Stomach (tissue), 9 donors: ENCODE data around the gene GOLIM4. TPM values are rescaled to one million over a fixed set of nuclear protein-coding genes. Genes with fewer than 3 reads are reported as not detected.

Experiments
- DNase-seq, 2 donors: peaks; one replicate each; pipeline versions ENCODE4 v3.0.0 to v3.0.0-alpha.2; 2013 to 2019
- H3K27ac ChIP-seq, 5 donors: fragments of 200-600 bp in 4 of 5; sonication (generic) in 4 of 5; one replicate each; pipeline ENCODE4 v1.5.1; 2013 to 2019; ENCODE audit warnings: mild to moderate bottlenecking in 1 of 5, moderate library complexity in 1 of 5
- H3K27me3 ChIP-seq, 3 donors: fragments of 200-600 bp; sonication (generic); one replicate each; pipeline ENCODE4 v1.5.1; 2017 to 2019; ENCODE audit warnings: mixed run types in 1 of 3
- H3K36me3 ChIP-seq, 4 donors: fragments of 200-600 bp; sonication (generic); 1 replicate in 3 of 4; 2 replicates in 1 of 4; pipeline ENCODE4 v1.5.1; 2016 to 2019
- H3K4me1 ChIP-seq, 4 donors: fragments of 200-600 bp; sonication (generic); one replicate each; pipeline ENCODE4 v1.5.1; 2016 to 2019
- H3K4me3 ChIP-seq, 4 donors: fragments of 200-600 bp; sonication (generic) in 3 of 4; one replicate each; pipeline ENCODE4 v1.5.1; 2016 to 2019; ENCODE audit warnings: mild to moderate bottlenecking in 1 of 4
- H3K9me3 ChIP-seq, 4 donors: fragments of 200-600 bp; sonication (generic); one replicate each; pipeline ENCODE4 v1.5.1; 2016 to 2019
- EP300 ChIP-seq: sonication (generic); formaldehyde crosslinking; IDR thresholded peaks from one replicate; pipeline ENCODE4 v1.6.1; 2017; ENCODE audit warnings: antibody characterized with exemption
- POLR2A ChIP-seq, 4 donors: fragments of 450-650 bp; IDR thresholded peaks; one replicate each; pipeline ENCODE4 v1.6.1; 2016; ENCODE audit warnings: antibody characterized with exemption in 4 of 4, control low read depth in 2 of 4, mild to moderate bottlenecking in 1 of 4, moderate library complexity in 1 of 4
- POLR2AphosphoS5 ChIP-seq, 3 donors: sonication (generic); formaldehyde crosslinking; IDR thresholded peaks; one replicate each; pipeline ENCODE4 v1.6.1; 2016; ENCODE audit warnings: antibody characterized with exemption in 3 of 3
- WGBS, 5 donors: extraction: QIAGEN DNeasy Blood & Tissue Kit in 3 of 5; methylation state at CpG; one replicate each; pipeline versions ENCODE4 v1.1.5 to v1.1.7; 2013 to 2018; 5-methylcytosine and 5-hydroxymethylcytosine counted together
- intact Hi-C: fragments of 100-400 bp; cut with DNase I; formaldehyde crosslinking; loops from one replicate; pipeline ENCODE4 v1.15.1; 2023; ENCODE audit warnings: low total_unique reads
- polyA plus RNA-seq, 3 donors: library from polyadenylated mRNA; stranded (reverse); fragments of 200-250 nt; gene quantifications; one replicate each; pipeline ENCODE4 v1.2.3, GENCODE V29; 2013
- total RNA-seq, 5 donors: library from RNA; depleted of rRNA; stranded (reverse); fragments of >200 nt; gene quantifications; one replicate each; pipeline versions ENCODE4 v1.1.0 to v1.2.3, GENCODE V29; 2014 to 2016
- TF ChIP-seq, protein P1 (sequence below), 7 experiments: fragments of 450-650 bp in 4 of 7; fragments of 200-600 bp in 3 of 7; sonication (generic) in 3 of 7; IDR thresholded peaks; one replicate each; pipeline ENCODE4 v1.5.1; 2016 to 2019; ENCODE audit warnings: antibody characterized with exemption in 7 of 7, control low read depth in 2 of 7, mild to moderate bottlenecking in 1 of 7
- donor health status: healthy with polysubstance abuse.
- donor health status: Bipolar disorder and iron deficiency.
- donor health status: healthy.

GOLIM4 gene
- total and polyA plus RNA-seq, 8 donors, result 7.6 to 102 (median 25.0) TPM

DNA sequence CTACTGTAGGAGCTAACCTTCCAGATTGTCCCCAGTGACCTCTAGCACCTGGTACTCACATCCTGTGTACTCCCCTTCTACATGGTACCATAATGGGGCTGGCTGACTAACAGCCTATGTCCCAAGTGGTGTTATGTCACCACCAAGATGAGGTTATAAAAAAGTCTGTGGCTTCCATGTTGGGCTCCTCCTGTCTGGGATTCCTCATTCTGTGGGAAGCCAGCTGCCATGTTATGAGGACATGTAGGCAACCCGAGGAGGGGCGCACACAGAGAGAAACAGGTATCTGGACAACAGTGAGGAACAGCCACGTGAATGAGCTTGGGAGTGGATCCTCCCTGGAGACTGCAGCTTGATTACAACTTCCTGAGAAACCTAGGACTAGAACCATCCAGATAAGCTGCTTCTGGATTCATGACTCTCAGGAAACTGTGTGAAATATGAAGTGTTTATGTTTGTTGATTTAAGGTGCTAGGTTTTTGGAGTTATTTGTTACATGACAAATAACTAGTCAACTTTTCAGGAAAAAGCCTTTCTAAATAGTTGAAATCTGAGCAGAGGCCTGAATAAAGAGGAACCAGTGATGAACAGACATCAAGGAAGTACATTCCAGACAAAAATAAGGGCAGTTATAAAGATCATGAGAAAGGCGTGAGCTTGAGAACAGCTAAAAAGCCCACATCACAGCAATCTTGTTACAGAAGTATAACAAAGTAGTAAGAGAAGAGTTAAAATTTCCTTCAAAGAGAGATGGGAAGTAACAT lies 21.7 kb downstream of the GOLIM4 start:
- WGBS, 5 donors, result 74 to 90% (median 89%) methylated on average over 4 of the region's 4 CpGs
- no peak overlapping the region for H3K4me3 ChIP-seq
- no peaks in the 10 kb centered on the region for H3K9me3 ChIP-seq
- DNase-seq, result no peak
- H3K27ac ChIP-seq, result no peak overlapping the region
- H3K27me3 ChIP-seq, result no peaks in the 10 kb centered on the region
- H3K4me1 ChIP-seq, result peaks cover 0 to 34% (median 8%) of the 10 kb centered on the region in 4 donors
- no peaks in the 10 kb centered on the region for H3K36me3 ChIP-seq
- intact Hi-C loops, result no loop called here
- TF ChIP-seq POLR2AphosphoS5 (IDR thresholded peaks at IDR 0.05), result no peak
- no peak for TF ChIP-seq POLR2A (IDR thresholded peaks at IDR 0.05)
- TF ChIP-seq EP300, result no peak
- TF ChIP-seq, protein P1, sequence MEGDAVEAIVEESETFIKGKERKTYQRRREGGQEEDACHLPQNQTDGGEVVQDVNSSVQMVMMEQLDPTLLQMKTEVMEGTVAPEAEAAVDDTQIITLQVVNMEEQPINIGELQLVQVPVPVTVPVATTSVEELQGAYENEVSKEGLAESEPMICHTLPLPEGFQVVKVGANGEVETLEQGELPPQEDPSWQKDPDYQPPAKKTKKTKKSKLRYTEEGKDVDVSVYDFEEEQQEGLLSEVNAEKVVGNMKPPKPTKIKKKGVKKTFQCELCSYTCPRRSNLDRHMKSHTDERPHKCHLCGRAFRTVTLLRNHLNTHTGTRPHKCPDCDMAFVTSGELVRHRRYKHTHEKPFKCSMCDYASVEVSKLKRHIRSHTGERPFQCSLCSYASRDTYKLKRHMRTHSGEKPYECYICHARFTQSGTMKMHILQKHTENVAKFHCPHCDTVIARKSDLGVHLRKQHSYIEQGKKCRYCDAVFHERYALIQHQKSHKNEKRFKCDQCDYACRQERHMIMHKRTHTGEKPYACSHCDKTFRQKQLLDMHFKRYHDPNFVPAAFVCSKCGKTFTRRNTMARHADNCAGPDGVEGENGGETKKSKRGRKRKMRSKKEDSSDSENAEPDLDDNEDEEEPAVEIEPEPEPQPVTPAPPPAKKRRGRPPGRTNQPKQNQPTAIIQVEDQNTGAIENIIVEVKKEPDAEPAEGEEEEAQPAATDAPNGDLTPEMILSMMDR (IDR thresholded peaks at IDR 0.05), result no peak

GRCh38 chr3:168072323-168072650 lies 23.4 kb downstream of the GOLIM4 start:
- TF ChIP-seq, protein P1 (IDR thresholded peaks at IDR 0.05), result no peak
- TF ChIP-seq POLR2AphosphoS5 (IDR thresholded peaks at IDR 0.05) (no peak), EP300 (no peak), POLR2A (IDR thresholded peaks at IDR 0.05) (no peak)
- Histone ChIP-seq H3K4me3 (no peak overlapping the region), H3K27ac (no peak overlapping the region), H3K36me3 (no peaks in the 10 kb centered on the region), H3K9me3 (no peaks in the 10 kb centered on the region), H3K4me1 (peaks cover 0 to 25% (median 8%) of the 10 kb centered on the region in 4 donors), H3K27me3 (no peaks in the 10 kb centered on the region)
- no peak for DNase-seq
- intact Hi-C loops, result no loop called here

- intact Hi-C loops, result no loop called here
- 80 to 92% (median 82%) methylated on average over 8 of the region's 8 CpGs for WGBS, 5 donors
- H3K27ac ChIP-seq, result no peak overlapping the region
- DNase-seq, result no peak
- peaks cover 4 to 30% (median 8%) of the 10 kb centered on the region in 4 donors for H3K4me1 ChIP-seq
- H3K27me3 ChIP-seq, result no peaks in the 10 kb centered on the region
- no peak for TF ChIP-seq EP300
- no peak for TF ChIP-seq POLR2AphosphoS5 (IDR thresholded peaks at IDR 0.05)
- TF ChIP-seq, protein P1 (IDR thresholded peaks at IDR 0.05), result no peak
- no peak for TF ChIP-seq POLR2A (IDR thresholded peaks at IDR 0.05)
- no peaks in the 10 kb centered on the region for H3K9me3 ChIP-seq
- no peaks in the 10 kb centered on the region for H3K36me3 ChIP-seq
- no peak overlapping the region for H3K4me3 ChIP-seq
Measured at GRCh38 chr3:168071591-168072322, 24.0 kb downstream of the GOLIM4 start.

DNA sequence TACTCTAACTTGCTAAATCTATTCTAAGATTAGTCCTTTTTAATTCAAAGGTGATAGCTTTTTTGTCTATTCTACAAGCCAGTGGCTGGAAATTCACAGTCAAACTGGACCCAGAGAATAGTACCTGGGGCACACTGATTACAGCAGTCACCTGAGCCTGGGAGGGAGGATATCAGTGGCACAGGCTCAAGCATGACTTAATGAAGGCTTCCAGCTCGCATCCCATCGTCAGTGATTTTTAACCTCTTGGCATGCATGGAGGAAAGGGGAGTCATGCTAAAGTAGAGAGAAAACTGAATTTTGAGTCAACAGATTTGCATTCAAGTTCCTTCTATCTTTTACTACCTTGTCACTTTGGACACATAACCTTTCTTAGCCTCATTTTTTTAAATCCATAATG lies 24.8 kb downstream of the GOLIM4 start:
- peaks cover 4 to 39% (median 12%) of the 10 kb centered on the region in 4 donors for H3K4me1 ChIP-seq
- H3K36me3 ChIP-seq, result no peaks in the 10 kb centered on the region
- H3K27ac ChIP-seq, result no peak overlapping the region
- DNase-seq, result no peak
- WGBS, 5 donors, result 33 to 64% (median 42%) methylated on average over 2 of the region's 2 CpGs
- no peaks in the 10 kb centered on the region for H3K27me3 ChIP-seq
- TF ChIP-seq, protein P1 (IDR thresholded peaks at IDR 0.05), result no peak
- no peak for TF ChIP-seq POLR2A (IDR thresholded peaks at IDR 0.05)
- no peak for TF ChIP-seq EP300
- no peak for TF ChIP-seq POLR2AphosphoS5 (IDR thresholded peaks at IDR 0.05)
- intact Hi-C loops, result no loop called here
- no peaks in the 10 kb centered on the region for H3K9me3 ChIP-seq
- no peak overlapping the region for H3K4me3 ChIP-seq
